Lower leg skin (tissue), 3 donors: ENCODE measurements around the gene SNTG2.

Experiments used
- POLR2A ChIP-seq, 2 donors: fragments of 450-650 bp; IDR thresholded peaks; one replicate each; pipeline ENCODE4 v1.6.1; 2016 to 2017; ENCODE audit warnings: antibody characterized with exemption in 2 of 2, mild to moderate bottlenecking in 1 of 2, moderate library complexity in 1 of 2
- TF ChIP-seq, protein P1 (sequence below), 3 donors: fragments of 450-650 bp; IDR thresholded peaks; one replicate each; pipeline ENCODE4 v1.5.1; 2016; ENCODE audit warnings: antibody characterized with exemption in 3 of 3, mild to moderate bottlenecking in 3 of 3, moderate library complexity in 2 of 3

DNA sequence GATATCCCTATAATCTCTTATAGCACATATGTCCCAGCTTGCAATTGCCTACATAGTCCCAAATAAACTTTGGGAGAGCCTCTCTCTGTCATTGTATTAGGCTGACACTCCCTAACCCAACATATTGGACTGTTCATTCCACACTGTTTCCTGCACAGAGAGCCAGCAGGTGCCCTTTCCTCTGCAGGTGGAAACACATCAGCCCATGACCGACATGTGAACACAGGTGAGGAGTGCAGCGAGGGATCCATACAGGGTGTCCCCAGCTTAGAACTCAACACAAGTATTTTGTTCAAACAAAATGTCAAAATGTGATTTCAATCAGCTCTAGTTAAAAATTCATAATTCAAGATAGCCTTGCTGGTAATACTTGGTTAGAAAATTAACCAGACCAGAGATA lies 412.7 kb downstream of the SNTG2 start:
- TF ChIP-seq, protein P1, sequence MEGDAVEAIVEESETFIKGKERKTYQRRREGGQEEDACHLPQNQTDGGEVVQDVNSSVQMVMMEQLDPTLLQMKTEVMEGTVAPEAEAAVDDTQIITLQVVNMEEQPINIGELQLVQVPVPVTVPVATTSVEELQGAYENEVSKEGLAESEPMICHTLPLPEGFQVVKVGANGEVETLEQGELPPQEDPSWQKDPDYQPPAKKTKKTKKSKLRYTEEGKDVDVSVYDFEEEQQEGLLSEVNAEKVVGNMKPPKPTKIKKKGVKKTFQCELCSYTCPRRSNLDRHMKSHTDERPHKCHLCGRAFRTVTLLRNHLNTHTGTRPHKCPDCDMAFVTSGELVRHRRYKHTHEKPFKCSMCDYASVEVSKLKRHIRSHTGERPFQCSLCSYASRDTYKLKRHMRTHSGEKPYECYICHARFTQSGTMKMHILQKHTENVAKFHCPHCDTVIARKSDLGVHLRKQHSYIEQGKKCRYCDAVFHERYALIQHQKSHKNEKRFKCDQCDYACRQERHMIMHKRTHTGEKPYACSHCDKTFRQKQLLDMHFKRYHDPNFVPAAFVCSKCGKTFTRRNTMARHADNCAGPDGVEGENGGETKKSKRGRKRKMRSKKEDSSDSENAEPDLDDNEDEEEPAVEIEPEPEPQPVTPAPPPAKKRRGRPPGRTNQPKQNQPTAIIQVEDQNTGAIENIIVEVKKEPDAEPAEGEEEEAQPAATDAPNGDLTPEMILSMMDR (IDR thresholded peaks at IDR 0.05): no peak
- no peak for TF ChIP-seq POLR2A (IDR thresholded peaks at IDR 0.05)
